ENCODE results near the gene ZNFX1. TPM values are rescaled to one million over a fixed set of nuclear protein-coding genes. Genes with fewer than 3 reads are reported as not detected.
"Not testable (repeated sequence)": the region's sequence is repeated elsewhere in the genome, so short reads cannot be mapped to it uniquely, and the experiment has no call there.

The ZNFX1 gene
- total and polyA plus RNA-seq, 3 donors from 2014 or later, result 31.6 to 39.9 (median 37.2) TPM

GRCh38 chr20:49210101-49210756 is 67.6 kb downstream of the ZNFX1 start:
- intact Hi-C loops (cut with DNase I; ENCODE audit: low total_unique reads), result loop anchor here (10.0 kb wide), 1 partner anchor 75 kb away; no protein-coding TSS in a partner anchor
- TF ChIP-seq CTCF (IDR thresholded peaks at IDR 0.05) (no peak), POLR2A (IDR thresholded peaks at IDR 0.05) (no peak)
- no peaks in the 10 kb centered on the region for H3K27me3 ChIP-seq
- no peaks in the 10 kb centered on the region for H3K36me3 ChIP-seq (ENCODE audit: low read depth, missing control alignments)
- no peak overlapping the region for H3K4me3 ChIP-seq
- DNase-seq, result no peak
- WGBS, 2 donors, result 75 to 90% methylated on average over 1 of the region's 1 CpG
- no peak overlapping the region for H3K27ac ChIP-seq
- H3K9me3 ChIP-seq, result no peaks in the 10 kb centered on the region
- H3K4me1 ChIP-seq, result no peaks in the 10 kb centered on the region

DNA sequence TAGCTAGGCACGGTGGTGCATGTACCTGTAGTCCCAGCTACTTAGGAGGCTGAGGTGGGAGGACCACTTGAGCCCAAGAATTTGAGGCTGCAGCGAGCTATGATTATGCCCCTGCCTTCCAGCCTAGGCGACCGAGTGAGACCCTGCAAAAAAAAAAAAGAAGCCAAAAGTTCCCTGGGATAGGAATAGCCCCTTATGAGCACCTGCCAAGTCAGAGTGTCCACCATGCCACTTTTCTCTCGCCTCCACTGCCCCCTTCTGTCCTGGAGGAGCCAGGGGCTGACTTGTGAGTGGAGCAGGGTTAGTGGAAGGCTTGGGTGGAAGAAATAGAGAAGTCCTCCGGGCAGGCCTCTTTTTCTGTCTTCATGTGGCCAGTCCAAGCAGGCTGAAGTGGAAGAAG is 70.8 kb downstream of the ZNFX1 start:
- intact Hi-C loops (cut with DNase I; ENCODE audit: low total_unique reads), result no loop called here

DNA sequence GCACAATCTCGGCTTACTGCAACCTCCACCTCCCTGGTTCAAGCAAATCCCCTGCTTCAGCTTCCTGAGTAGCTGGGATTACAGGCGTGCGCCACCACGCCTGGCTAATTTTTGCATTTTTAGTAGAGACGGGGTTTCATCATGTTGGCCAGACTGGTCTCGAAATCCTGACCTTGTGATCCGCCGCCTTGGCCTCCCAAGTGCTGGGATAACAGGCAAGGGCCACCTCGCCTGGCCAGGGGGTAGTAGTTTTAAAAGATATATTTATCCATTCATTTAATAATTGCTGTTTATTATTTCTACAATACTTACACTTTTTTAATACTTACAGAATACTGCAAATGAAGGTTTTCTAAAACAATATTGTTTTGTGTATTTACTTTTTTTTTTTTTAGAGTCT is 74.1 kb downstream of the ZNFX1 start:
- 76 to 94% methylated on average over 9 of the region's 9 CpGs for WGBS, 2 donors
- Histone ChIP-seq H3K9me3 (no peaks in the 10 kb centered on the region), H3K36me3 (ENCODE audit: low read depth, missing control alignments) (no peaks in the 10 kb centered on the region), H3K27me3 (no peaks in the 10 kb centered on the region), H3K4me3 (no peak overlapping the region), H3K4me1 (no peaks in the 10 kb centered on the region), H3K27ac (no peak overlapping the region)
- intact Hi-C loops (cut with DNase I; ENCODE audit: low total_unique reads), result no loop called here
- DNase-seq, result no peak
- TF ChIP-seq CTCF (IDR thresholded peaks at IDR 0.05) (no peak), POLR2A (IDR thresholded peaks at IDR 0.05) (no peak)

More for the DNA sequence above, 70.8 kb downstream of the ZNFX1 start:
- no peaks in the 10 kb centered on the region for H3K9me3 ChIP-seq
- WGBS, 2 donors, result 88 to 97% methylated on average over 6 of the region's 6 CpGs
- no peak overlapping the region for H3K27ac ChIP-seq
- no peaks in the 10 kb centered on the region for H3K4me1 ChIP-seq
- no peak for TF ChIP-seq POLR2A (IDR thresholded peaks at IDR 0.05)
- peak in 1 of 3 experiments; percentile 7 for TF ChIP-seq CTCF (IDR thresholded peaks at IDR 0.05)
- no peaks in the 10 kb centered on the region for H3K36me3 ChIP-seq (ENCODE audit: low read depth, missing control alignments)
- no peak overlapping the region for H3K4me3 ChIP-seq
- DNase-seq, result peak; percentile 43
- no peaks in the 10 kb centered on the region for H3K27me3 ChIP-seq

- no peak overlapping the region for H3K4me3 ChIP-seq
- H3K27ac ChIP-seq, result no peak overlapping the region
- H3K36me3 ChIP-seq (ENCODE audit: low read depth, missing control alignments), result no peaks in the 10 kb centered on the region
- intact Hi-C loops (cut with DNase I; ENCODE audit: low total_unique reads), result no loop called here
- no peaks in the 10 kb centered on the region for H3K27me3 ChIP-seq
- no peak for DNase-seq
- TF ChIP-seq POLR2A (IDR thresholded peaks at IDR 0.05) (no peak), CTCF (IDR thresholded peaks at IDR 0.05) (no peak)
- H3K9me3 ChIP-seq, result no peaks in the 10 kb centered on the region
- H3K4me1 ChIP-seq, result no peaks in the 10 kb centered on the region
- WGBS, 2 donors, result 91 to 95% methylated on average over 7 of the region's 7 CpGs
These were observed 74.8 kb downstream of the ZNFX1 start for GRCh38 chr20:49203011-49203410.

GRCh38 chr20:49199729-49200293 is 78.0 kb downstream of the ZNFX1 start:
- DNase-seq, result no peak
- TF ChIP-seq POLR2A (IDR thresholded peaks at IDR 0.05) (no peak), CTCF (IDR thresholded peaks at IDR 0.05) (no peak)
- intact Hi-C loops (cut with DNase I; ENCODE audit: low total_unique reads), result no loop called here

GRCh38 chr20:49192944-49193518 is 84.8 kb downstream of the ZNFX1 start:
- H3K36me3 ChIP-seq (ENCODE audit: low read depth, missing control alignments); H3K27me3 ChIP-seq; H3K9me3 ChIP-seq; intact Hi-C loops (cut with DNase I; ENCODE audit: low total_unique reads); H3K4me1 ChIP-seq; DNase-seq; H3K4me3 ChIP-seq; H3K27ac ChIP-seq: not testable (repeated sequence)
- 68% methylated on average over 11 of the region's 11 CpGs for WGBS, 2 donors

More at GRCh38 chr20:49199729-49200293, 78.0 kb downstream of the ZNFX1 start:
- H3K27me3 ChIP-seq, result no peaks in the 10 kb centered on the region
- 89 to 91% methylated on average over 4 of the region's 4 CpGs for WGBS, 2 donors
- no peak overlapping the region for H3K27ac ChIP-seq
- no peaks in the 10 kb centered on the region for H3K36me3 ChIP-seq (ENCODE audit: low read depth, missing control alignments)
- no peaks in the 10 kb centered on the region for H3K9me3 ChIP-seq
- no peaks in the 10 kb centered on the region for H3K4me1 ChIP-seq
- H3K4me3 ChIP-seq, result no peak overlapping the region
